ENCODE results near the gene PCBP3. TPM values are rescaled to one million over a fixed set of nuclear protein-coding genes. Genes with fewer than 3 reads are reported as not detected.

The PCBP3 gene
- total RNA-seq, 1 donor from 2014 or later = 8.2 TPM

- Mint-ChIP-seq H3K4me1 (ENCODE audit: low read depth) (no peaks in the 10 kb centered on the region), H3K27me3 (ENCODE audit: insufficient read depth) (peaks cover 2% of the 10 kb centered on the region), H3K4me3 (no peak overlapping the region), H3K9me3 (no peaks in the 10 kb centered on the region), H3K27ac (no peak overlapping the region), H3K36me3 (ENCODE audit: low read depth) (no peaks in the 10 kb centered on the region)
- intact Hi-C loops (cut with micrococcal nuclease) = no loop called here
- DNase-seq (ENCODE audit: low spot score) = no peak
These were observed 262.8 kb downstream of the PCBP3 start for GRCh38 chr21:45906196-45906805.

DNA sequence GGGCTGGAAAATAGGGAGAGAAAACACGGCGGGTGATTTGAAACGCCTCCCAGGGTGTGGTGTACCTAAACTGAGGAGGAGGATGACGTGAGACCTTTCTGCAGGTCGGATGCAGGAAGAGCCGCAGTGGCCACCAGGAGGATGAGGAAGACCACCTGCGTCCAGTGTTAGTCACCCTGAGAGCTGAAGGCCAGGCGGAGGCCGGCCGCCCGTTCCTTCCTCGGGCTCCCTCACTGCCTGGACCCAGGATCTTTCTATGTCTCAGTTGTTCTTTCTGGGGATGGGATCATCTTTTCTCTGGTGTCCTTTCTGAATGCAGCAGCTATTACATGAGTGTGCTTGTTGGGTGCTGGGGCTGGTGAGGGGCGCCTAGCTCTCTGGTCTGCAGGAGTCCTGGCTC is 263.3 kb downstream of the PCBP3 start:
- Mint-ChIP-seq H3K9me3 (no peaks in the 10 kb centered on the region), H3K27me3 (ENCODE audit: insufficient read depth) (peaks cover 2% of the 10 kb centered on the region), H3K36me3 (ENCODE audit: low read depth) (no peaks in the 10 kb centered on the region), H3K27ac (no peak overlapping the region), H3K4me1 (ENCODE audit: low read depth) (no peaks in the 10 kb centered on the region), H3K4me3 (no peak overlapping the region)
- intact Hi-C loops (cut with micrococcal nuclease) = no loop called here
- DNase-seq (ENCODE audit: low spot score) = no peak

DNA sequence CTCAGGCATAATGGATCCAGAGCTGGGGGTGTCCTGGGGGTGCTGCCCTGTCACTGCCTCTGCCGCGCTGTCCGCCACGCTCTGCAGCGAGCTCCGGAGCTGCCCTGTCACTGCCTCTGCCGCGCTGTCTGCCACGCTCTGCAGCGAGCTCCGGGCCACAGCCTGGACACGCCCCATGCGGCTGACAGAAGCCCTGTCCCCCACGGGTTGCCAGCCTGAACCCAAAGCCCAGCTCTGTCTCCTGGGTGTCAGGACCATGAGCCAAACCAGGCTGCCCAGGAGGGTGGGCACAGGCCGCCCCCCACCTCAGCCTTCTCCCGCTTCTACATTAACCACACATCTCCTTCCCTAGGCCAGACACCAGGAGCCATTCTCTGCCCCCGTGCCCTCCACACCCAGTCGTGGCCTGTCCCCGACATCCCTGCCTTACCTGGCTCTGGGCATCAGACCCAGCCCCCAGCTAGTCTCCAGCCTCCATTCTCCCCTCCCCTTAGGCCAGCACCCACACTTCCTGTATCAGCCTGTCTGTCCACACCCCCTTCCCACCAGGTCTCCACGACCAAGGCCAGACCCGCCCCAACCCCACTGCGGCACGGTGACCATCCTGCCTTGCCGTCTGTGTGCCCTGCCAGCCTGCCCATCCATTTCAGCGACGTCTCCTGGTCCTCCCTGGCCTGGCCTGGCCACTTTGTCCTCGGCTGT is 265.2 kb downstream of the PCBP3 start:
- Mint-ChIP-seq H3K9me3 (no peaks in the 10 kb centered on the region), H3K27me3 (ENCODE audit: insufficient read depth) (peaks cover 2% of the 10 kb centered on the region), H3K4me1 (ENCODE audit: low read depth) (no peaks in the 10 kb centered on the region), H3K36me3 (ENCODE audit: low read depth) (no peaks in the 10 kb centered on the region), H3K27ac (no peak overlapping the region), H3K4me3 (no peak overlapping the region)
- no peak for DNase-seq (ENCODE audit: low spot score)
- intact Hi-C loops (cut with micrococcal nuclease) = no loop called here

DNA sequence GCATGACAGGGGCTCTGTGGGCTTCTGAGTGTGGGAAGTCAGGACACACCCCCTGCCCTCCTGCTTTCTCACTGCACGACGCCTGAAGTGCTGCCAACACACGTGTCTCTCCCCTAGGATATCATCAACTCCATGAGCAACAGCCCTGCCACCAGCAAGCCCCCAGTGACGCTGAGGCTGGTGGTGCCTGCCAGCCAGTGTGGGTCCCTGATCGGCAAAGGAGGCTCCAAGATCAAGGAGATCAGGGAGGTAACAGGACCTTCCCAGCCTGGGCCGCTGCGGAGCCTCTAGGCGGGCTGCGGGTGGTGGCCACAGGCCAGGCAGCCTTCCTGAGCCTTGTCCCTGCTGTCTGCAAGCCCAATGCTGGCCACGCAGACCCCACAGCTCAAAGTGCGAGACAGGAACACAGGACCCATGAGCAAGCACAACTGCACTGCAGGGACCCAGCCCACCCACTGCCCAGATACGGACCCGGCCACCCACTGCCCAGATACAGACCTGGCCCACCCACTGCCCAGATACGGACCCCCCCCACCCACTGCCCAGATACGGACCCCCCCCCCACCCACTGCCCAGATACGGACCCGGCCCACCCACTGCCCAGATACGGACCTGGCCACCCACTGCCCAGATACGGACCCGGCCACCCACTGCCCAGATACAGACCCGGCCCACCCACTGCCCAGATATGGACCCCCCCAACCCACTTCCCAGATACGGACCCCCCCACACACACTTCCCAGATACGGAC is 265.9 kb downstream of the PCBP3 start:
- no peak for DNase-seq (ENCODE audit: low spot score)
- no peaks in the 10 kb centered on the region for H3K9me3 Mint-ChIP-seq
- no peak overlapping the region for H3K27ac Mint-ChIP-seq
- no peaks in the 10 kb centered on the region for H3K4me1 Mint-ChIP-seq (ENCODE audit: low read depth)
- no peak overlapping the region for H3K4me3 Mint-ChIP-seq
- peaks cover 2% of the 10 kb centered on the region for H3K27me3 Mint-ChIP-seq (ENCODE audit: insufficient read depth)
- intact Hi-C loops (cut with micrococcal nuclease) = no loop called here
- no peaks in the 10 kb centered on the region for H3K36me3 Mint-ChIP-seq (ENCODE audit: low read depth)

DNA sequence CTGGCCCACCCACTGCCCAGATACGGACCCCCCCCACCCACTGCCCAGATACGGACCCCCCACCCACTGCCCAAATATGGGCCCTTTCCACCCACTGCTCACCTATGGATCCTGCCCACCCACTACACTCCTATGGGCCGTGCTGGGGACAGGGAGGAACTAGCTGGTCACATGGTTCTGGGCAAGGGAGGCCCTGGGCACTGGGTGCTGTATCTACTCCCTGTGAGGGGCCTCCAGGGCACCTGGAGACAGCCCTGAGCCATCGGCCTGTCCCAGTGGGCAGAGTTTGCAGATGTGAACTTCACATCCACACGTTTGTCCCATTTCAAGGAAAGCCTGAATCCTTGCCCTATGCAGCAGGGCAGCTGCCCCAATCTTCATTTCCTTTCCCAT is 266.6 kb downstream of the PCBP3 start:
- Mint-ChIP-seq H3K27ac (no peak overlapping the region), H3K36me3 (ENCODE audit: low read depth) (no peaks in the 10 kb centered on the region), H3K4me1 (ENCODE audit: low read depth) (no peaks in the 10 kb centered on the region), H3K27me3 (ENCODE audit: insufficient read depth) (peaks cover 2% of the 10 kb centered on the region), H3K4me3 (no peak overlapping the region), H3K9me3 (no peaks in the 10 kb centered on the region)
- intact Hi-C loops (cut with micrococcal nuclease) = no loop called here
- DNase-seq (ENCODE audit: low spot score) = no peak

- no peaks in the 10 kb centered on the region for H3K4me1 Mint-ChIP-seq (ENCODE audit: low read depth)
- H3K27ac Mint-ChIP-seq = no peak overlapping the region
- H3K4me3 Mint-ChIP-seq = no peak overlapping the region
- no peaks in the 10 kb centered on the region for H3K36me3 Mint-ChIP-seq (ENCODE audit: low read depth)
- H3K9me3 Mint-ChIP-seq = no peaks in the 10 kb centered on the region
- DNase-seq (ENCODE audit: low spot score) = no peak
- peaks cover 2% of the 10 kb centered on the region for H3K27me3 Mint-ChIP-seq (ENCODE audit: insufficient read depth)
- intact Hi-C loops (cut with micrococcal nuclease) = no loop called here
These were observed 267.2 kb downstream of the PCBP3 start for GRCh38 chr21:45910548-45911221.

DNA sequence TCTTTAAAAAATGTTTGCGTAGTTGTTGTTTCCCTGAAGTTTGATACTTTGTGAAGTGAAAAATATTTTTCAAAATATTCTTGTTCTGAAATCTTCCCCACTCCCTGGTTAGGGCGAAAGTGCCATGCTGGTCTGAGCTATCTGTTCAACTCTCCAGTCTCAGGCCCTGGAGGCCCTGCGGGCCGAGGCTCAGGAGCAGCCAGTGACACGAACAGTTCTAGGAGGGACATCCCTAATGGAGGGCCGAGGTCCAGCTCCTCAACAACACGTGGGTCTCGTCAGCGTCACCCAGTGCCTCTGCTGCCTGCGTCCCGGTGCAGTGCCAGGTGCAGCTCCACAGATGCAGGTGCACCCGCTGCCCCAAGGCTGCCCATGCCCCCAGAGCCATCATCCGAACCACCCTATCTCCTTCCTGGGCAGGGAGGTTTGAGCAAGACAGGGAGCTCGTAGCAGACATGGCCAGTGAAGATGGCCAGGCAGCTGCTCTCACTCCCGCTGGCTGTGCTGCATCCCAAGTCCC is 268.3 kb downstream of the PCBP3 start:
- Mint-ChIP-seq H3K27me3 (ENCODE audit: insufficient read depth) (peaks cover 2% of the 10 kb centered on the region), H3K4me1 (ENCODE audit: low read depth) (no peaks in the 10 kb centered on the region), H3K4me3 (no peak overlapping the region), H3K27ac (no peak overlapping the region), H3K9me3 (no peaks in the 10 kb centered on the region), H3K36me3 (ENCODE audit: low read depth) (no peaks in the 10 kb centered on the region)
- DNase-seq (ENCODE audit: low spot score) = no peak
- intact Hi-C loops (cut with micrococcal nuclease) = no loop called here

- intact Hi-C loops (cut with micrococcal nuclease) = no loop called here
- no peak overlapping the region for H3K4me3 Mint-ChIP-seq
- no peaks in the 10 kb centered on the region for H3K9me3 Mint-ChIP-seq
- H3K27ac Mint-ChIP-seq = no peak overlapping the region
- H3K27me3 Mint-ChIP-seq (ENCODE audit: insufficient read depth) = peaks cover 2% of the 10 kb centered on the region
- DNase-seq (ENCODE audit: low spot score) = no peak
- H3K4me1 Mint-ChIP-seq (ENCODE audit: low read depth) = no peaks in the 10 kb centered on the region
- H3K36me3 Mint-ChIP-seq (ENCODE audit: low read depth) = no peaks in the 10 kb centered on the region
These were observed 269.3 kb downstream of the PCBP3 start for GRCh38 chr21:45912611-45913417.

- Mint-ChIP-seq H3K4me3 (no peak overlapping the region), H3K27ac (no peak overlapping the region), H3K36me3 (ENCODE audit: low read depth) (no peaks in the 10 kb centered on the region), H3K9me3 (no peaks in the 10 kb centered on the region), H3K4me1 (ENCODE audit: low read depth) (no peaks in the 10 kb centered on the region), H3K27me3 (ENCODE audit: insufficient read depth) (peaks cover 2% of the 10 kb centered on the region)
- no peak for DNase-seq (ENCODE audit: low spot score)
- intact Hi-C loops (cut with micrococcal nuclease) = no loop called here
These were observed 269.9 kb downstream of the PCBP3 start for GRCh38 chr21:45913418-45913765.

- DNase-seq (ENCODE audit: low spot score) = no peak
These were observed 270.4 kb downstream of the PCBP3 start for GRCh38 chr21:45913886-45914285.

GRCh38 chr21:45914321-45914845 is 270.9 kb downstream of the PCBP3 start:
- intact Hi-C loops (cut with micrococcal nuclease) = no loop called here
- no peak overlapping the region for H3K4me3 Mint-ChIP-seq
- DNase-seq (ENCODE audit: low spot score) = no peak
- H3K9me3 Mint-ChIP-seq = no peaks in the 10 kb centered on the region
- no peaks in the 10 kb centered on the region for H3K36me3 Mint-ChIP-seq (ENCODE audit: low read depth)
- H3K4me1 Mint-ChIP-seq (ENCODE audit: low read depth) = no peaks in the 10 kb centered on the region
- no peak overlapping the region for H3K27ac Mint-ChIP-seq
- H3K27me3 Mint-ChIP-seq (ENCODE audit: insufficient read depth) = no peaks in the 10 kb centered on the region

More at GRCh38 chr21:45913886-45914285, 270.4 kb downstream of the PCBP3 start:
- intact Hi-C loops (cut with micrococcal nuclease) = no loop called here
- Mint-ChIP-seq H3K4me3 (no peak overlapping the region), H3K9me3 (no peaks in the 10 kb centered on the region), H3K36me3 (ENCODE audit: low read depth) (no peaks in the 10 kb centered on the region), H3K27me3 (ENCODE audit: insufficient read depth) (peaks cover 2% of the 10 kb centered on the region), H3K4me1 (ENCODE audit: low read depth) (no peaks in the 10 kb centered on the region), H3K27ac (no peak overlapping the region)

All from activated T-helper 1 cell treated with anti-CD3 and anti-CD28 coated beads, Interleukin-12 subunit alpha, Interleukin-12 subunit beta, Interleukin-2, Interleukin-4 antibody, amounts not matched to agents 30 ng/mL and 10 ng/mL and 1 ng/mL, durations not matched to agents 14 hours and 24 hours and 36 hours (primary cell).